Measurements from ENCODE around the gene BIRC2. TPM values are rescaled to one million over a fixed set of nuclear protein-coding genes. Genes with fewer than 3 reads are reported as not detected.
A peak's percentile ranks its signal among the peaks of the same experiment; 100 is the strongest.
"Not testable (repeated sequence)": the region's sequence is repeated elsewhere in the genome, so short reads cannot be mapped to it uniquely, and the experiment has no call there.

BIRC2 gene
- total RNA-seq: 27.1 and 34.9 TPM in 2 replicates

DNA sequence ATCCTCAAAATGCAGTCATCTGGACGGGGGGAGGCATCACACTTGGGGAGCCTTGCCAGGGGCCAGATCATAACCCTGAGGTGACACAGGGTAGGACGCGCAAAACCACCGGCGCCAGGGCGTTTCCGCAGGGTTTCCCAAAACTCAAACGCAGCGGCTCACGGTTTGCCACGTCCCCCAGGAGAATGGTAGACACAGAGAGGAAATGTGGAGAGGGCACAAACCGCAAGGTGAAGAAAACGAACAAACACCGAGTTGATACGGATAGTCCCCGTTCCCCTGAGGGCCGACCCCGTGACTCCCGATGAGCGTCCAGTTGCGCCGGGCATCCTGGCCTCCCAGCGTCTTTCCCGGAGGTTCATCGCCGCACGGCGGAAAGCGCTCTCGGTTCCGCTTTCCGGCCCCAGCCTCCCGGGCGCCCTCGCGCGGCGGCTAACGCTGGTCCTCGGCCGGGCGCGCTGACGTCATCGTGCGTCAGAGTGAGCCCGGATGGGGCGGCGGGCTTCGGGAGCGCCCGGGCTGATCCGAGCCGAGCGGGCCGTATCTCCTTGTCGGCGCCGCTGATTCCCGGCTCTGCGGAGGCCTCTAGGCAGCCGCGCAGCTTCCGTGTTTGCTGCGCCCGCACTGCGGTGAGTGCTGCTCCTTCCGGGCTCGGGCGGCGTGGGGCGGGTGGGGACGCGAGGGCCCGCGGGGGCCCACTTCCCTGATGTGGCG, at the start of gene BIRC2:
BIRC2 (plus strand) TSS at position 467 of the 714 bp plus-strand sequence. CDS start 2,641 bp downstream, outside the sequence.
- POLR2A ChIA-PET: interaction anchor here (0.5 to 3.5 kb wide), 17 partner anchors 9 to 256 kb away, joined by 3 to 23 read pairs (median 4); no protein-coding TSS in a partner anchor
- ATAC-seq (ENCODE audit: low read depth): peak; percentile 86
- CTCF ChIA-PET: interaction anchor here (0.8 to 2.2 kb wide), 3 partner anchors 29 to 105 kb away, joined by 3 to 7 read pairs (median 4); no protein-coding TSS in a partner anchor
- H3K27me3 Mint-ChIP-seq: no peaks in the 10 kb centered on the region
- no peak for TF ChIP-seq CTCF (IDR thresholded peaks at IDR 0.05)
- peaks cover 38% of the 10 kb centered on the region for H3K4me1 Mint-ChIP-seq
- H3K9me3 Mint-ChIP-seq: no peaks in the 10 kb centered on the region
- intact Hi-C loops (cut with micrococcal nuclease): loop anchor here (1.0 to 2.0 kb wide), 10 partner anchors 30 to 432 kb away; partner anchors contain the start of genes BIRC3 and CEP126
- H3K4me3 Mint-ChIP-seq: peak within 1 kb of the TSS; percentile 93
- H3K36me3 Mint-ChIP-seq (ENCODE audit: low read depth): peaks cover 39% of the 10 kb centered on the region
- DNase-seq: peak; percentile 98
- peak within 1 kb of the TSS; percentile 95 for H3K27ac Mint-ChIP-seq

DNA sequence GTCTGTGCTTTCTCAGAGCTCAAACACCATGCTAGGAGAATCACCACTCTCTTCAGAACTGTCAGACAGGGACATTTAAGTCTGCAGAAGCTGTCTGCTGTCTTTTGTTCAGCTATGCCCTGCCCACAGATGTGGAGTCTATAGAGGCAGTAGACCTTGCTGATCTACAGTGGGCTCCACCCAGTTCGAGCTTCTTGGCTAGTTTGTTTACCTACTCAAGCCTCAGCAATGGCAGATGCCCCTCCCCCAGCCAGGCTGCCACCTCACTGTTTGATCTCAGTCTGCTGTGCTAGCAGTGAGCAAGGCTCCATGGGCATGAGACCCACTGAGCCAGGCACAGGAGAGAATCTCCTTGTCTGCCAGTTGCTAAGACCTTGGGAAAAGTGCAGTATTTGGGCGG, 46.2 kb upstream of the BIRC2 start:
- H3K27me3 Mint-ChIP-seq; CTCF ChIA-PET; H3K9me3 Mint-ChIP-seq; DNase-seq; intact Hi-C loops (cut with micrococcal nuclease): not testable (repeated sequence)
- Mint-ChIP-seq H3K27ac (peak overlapping the region; percentile 85), H3K4me3 (peak overlapping the region; percentile 15), H3K36me3 (ENCODE audit: low read depth) (peaks cover 10% of the 10 kb centered on the region), H3K4me1 (peaks cover 89% of the 10 kb centered on the region)
- POLR2A ChIA-PET: interaction anchor here (0.5 to 14.2 kb wide), 3 partner anchors 13 to 87 kb away, joined by 3 to 424 read pairs (median 3); partner anchors contain the start of gene BIRC3
- peak; percentile 58 for ATAC-seq (ENCODE audit: low read depth)

GRCh38 chr11:102302241-102302640, 44.8 kb upstream of the BIRC2 start:
- H3K27ac Mint-ChIP-seq: peak overlapping the region; percentile 85
- no peak for TF ChIP-seq CTCF (IDR thresholded peaks at IDR 0.05)
- no peak overlapping the region for H3K4me3 Mint-ChIP-seq
- peaks cover 92% of the 10 kb centered on the region for H3K4me1 Mint-ChIP-seq
- DNase-seq: no peak
- POLR2A ChIA-PET: interaction anchor here (0.5 to 2.2 kb wide), 4 partner anchors 12 to 18 kb away, joined by 3 to 8 read pairs (median 4); no protein-coding TSS in a partner anchor
- peaks cover 3% of the 10 kb centered on the region for H3K9me3 Mint-ChIP-seq
- H3K27me3 Mint-ChIP-seq: no peaks in the 10 kb centered on the region
- no peak for ATAC-seq (ENCODE audit: low read depth)
- H3K36me3 Mint-ChIP-seq (ENCODE audit: low read depth): peaks cover 10% of the 10 kb centered on the region
- CTCF ChIA-PET: no interaction called here
- intact Hi-C loops (cut with micrococcal nuclease): no loop called here

DNA sequence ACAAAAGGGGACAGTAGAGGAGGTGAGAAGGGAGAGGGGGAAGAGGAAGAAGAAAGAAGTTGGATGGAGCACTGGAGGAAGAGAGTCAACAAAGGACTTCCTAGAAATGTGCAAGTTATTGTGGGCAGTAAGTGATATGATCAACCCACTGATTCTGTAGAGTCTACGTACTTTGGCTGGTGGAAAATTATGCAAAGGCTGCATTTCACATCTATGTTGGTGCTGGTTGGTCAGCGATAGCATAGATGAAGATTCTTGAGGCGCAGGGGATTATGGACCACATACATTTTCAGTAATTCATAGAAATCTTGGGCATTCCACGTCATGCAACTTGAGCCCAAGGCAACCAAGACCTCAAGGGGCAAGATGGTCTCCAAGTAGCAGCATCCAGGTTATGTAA, 42.3 kb upstream of the BIRC2 start:
- Mint-ChIP-seq H3K36me3 (ENCODE audit: low read depth) (peaks cover 10% of the 10 kb centered on the region), H3K27ac (peak overlapping the region; percentile 89), H3K9me3 (peaks cover 3% of the 10 kb centered on the region), H3K4me1 (peaks cover 81% of the 10 kb centered on the region), H3K4me3 (no peak overlapping the region), H3K27me3 (no peaks in the 10 kb centered on the region)
- DNase-seq (no peak), ATAC-seq (ENCODE audit: low read depth) (no peak)
- intact Hi-C loops (cut with micrococcal nuclease): no loop called here
- POLR2A ChIA-PET: no interaction called here
- CTCF ChIA-PET: no interaction called here
- no peak for TF ChIP-seq CTCF (IDR thresholded peaks at IDR 0.05)

- intact Hi-C loops (cut with micrococcal nuclease): loop anchor here (1.0 kb wide), 1 partner anchor 11 kb away; no protein-coding TSS in a partner anchor
- peaks cover 3% of the 10 kb centered on the region for H3K9me3 Mint-ChIP-seq
- peaks cover 78% of the 10 kb centered on the region for H3K4me1 Mint-ChIP-seq
- ChIA-PET POLR2A (interaction anchor here (0.6 to 17.6 kb wide), 7 partner anchors 11 to 169 kb away, joined by 3 to 424 read pairs (median 4); partner anchors contain the start of genes BIRC2 and BIRC3), CTCF (interaction anchor here (0.9 to 12.2 kb wide), 6 partner anchors 10 to 36 kb away, joined by 3 to 98 read pairs (median 8); partner anchors contain the start of gene BIRC3)
- ATAC-seq (ENCODE audit: low read depth) (no peak), DNase-seq (no peak)
- peaks cover 10% of the 10 kb centered on the region for H3K36me3 Mint-ChIP-seq (ENCODE audit: low read depth)
- no peak for TF ChIP-seq CTCF (IDR thresholded peaks at IDR 0.05)
- H3K4me3 Mint-ChIP-seq: peak overlapping the region; percentile 13
- peak overlapping the region; percentile 89 for H3K27ac Mint-ChIP-seq
- H3K27me3 Mint-ChIP-seq: no peaks in the 10 kb centered on the region
Observed at GRCh38 chr11:102305352-102306047, 41.5 kb upstream of the BIRC2 start.
